ENCODE measurements around the gene LDLRAD4. TPM values are rescaled to one million over a fixed set of nuclear protein-coding genes. Genes with fewer than 3 reads are reported as not detected.

The LDLRAD4 gene
- total and polyA plus RNA-seq, 9 of the 15 experiments (the other 6 are each of a cell fraction or from before 2014, with no cell fraction given) = 0.01 TPM; not detected in 8

- no peak for ATAC-seq
- intact Hi-C loops (cut with micrococcal nuclease) (loop anchor here (10.0 kb wide), 1 partner anchor 56 kb away; no protein-coding TSS in a partner anchor), in situ Hi-C loops (cut with MboI) (loop anchor here (10.0 kb wide), 1 partner anchor 1114 kb away; no protein-coding TSS in a partner anchor)
- ChIA-PET POLR2A (interaction anchor here (0.5 kb wide), 1 partner anchor 243 kb away, joined by 3 read pairs; no protein-coding TSS in a partner anchor), CTCF (ENCODE audit: low intra/inter-chr PET ratio) (no interaction called here)
- Histone ChIP-seq H4K20me1 (replicated peaks; ENCODE audit: control insufficient read depth, insufficient read depth, low read length) (no peaks in the 10 kb centered on the region), H2AFZ (ENCODE audit: low read depth, low read length) (no peak overlapping the region), H3K27me3 (ENCODE audit: control insufficient read depth in 2 of 2, insufficient read depth in 2 of 2, low read length in 2 of 2) (peaks cover 0 to 21% of the 10 kb centered on the region in 2 experiments; a peak in 2 of 5 replicates), H3K9me1 (ENCODE audit: control insufficient read depth, insufficient read depth, low read length) (no peaks in the 10 kb centered on the region), H3K4me3 (no peak overlapping the region), H3K9me3 (replicated peaks; ENCODE audit: control insufficient read depth, insufficient read depth, low read depth, low read length) (no peaks in the 10 kb centered on the region), H3K4me2 (ENCODE audit: insufficient read depth, low read length) (no peak overlapping the region), H3K4me1 (replicated peaks in 1 of 2; ENCODE audit: control insufficient read depth in 2 of 2, insufficient read depth in 2 of 2, low read length in 2 of 2) (no peaks in the 10 kb centered on the region), H3K79me2 (ENCODE audit: control insufficient read depth, insufficient read depth, low read length) (no peaks in the 10 kb centered on the region), H3K9ac (ENCODE audit: insufficient read depth in 1 of 2, low read depth in 2 of 2, low read length in 2 of 2) (no peak overlapping the region), H3K27ac (ENCODE audit: extremely low read depth, low read depth, low read length) (no peak overlapping the region), H3K36me3 (ENCODE audit: control insufficient read depth, insufficient read depth, low read length) (no peaks in the 10 kb centered on the region)
- BruUV-seq (replicated peaks) = no TSS peak
- no peak for DNase-seq (ENCODE audit: extremely low read depth in 1 of 4, low spot score in 3 of 4)
- no peak for FAIRE-seq
- WGBS (ENCODE audit: insufficient coverage, low coverage, missing lambda C conversion rate) = 2% methylated on average over 6 of the region's 6 CpGs
- TF ChIP-seq KLF6 (CRISPR knock-in tag; IDR thresholded peaks at IDR 0.05; ENCODE audit: borderline replicate concordance) (no peak), NFE2L1 (tag; IDR thresholded peaks at IDR 0.05; ENCODE audit: borderline replicate concordance, low read depth) (no peak), VEZF1 (CRISPR knock-in tag; IDR thresholded peaks at IDR 0.05) (no peak)
These were observed 301.7 kb downstream of the LDLRAD4 start for GRCh38 chr18:13520306-13520705.

- no peaks in the 10 kb centered on the region for H3K9me1 ChIP-seq (ENCODE audit: control insufficient read depth, insufficient read depth, low read length)
- no peaks in the 10 kb centered on the region for H3K79me2 ChIP-seq (ENCODE audit: control insufficient read depth, insufficient read depth, low read length)
- no peak overlapping the region for H3K9ac ChIP-seq (ENCODE audit: insufficient read depth in 1 of 2, low read depth in 2 of 2, low read length in 2 of 2)
- ATAC-seq (no peak), FAIRE-seq (no peak), DNase-seq (ENCODE audit: extremely low read depth in 1 of 4, low spot score in 3 of 4) (no peak)
- in situ Hi-C loops (cut with MboI) = loop anchor here (10.0 kb wide), 1 partner anchor 1114 kb away; no protein-coding TSS in a partner anchor
- H4K20me1 ChIP-seq (replicated peaks; ENCODE audit: control insufficient read depth, insufficient read depth, low read length) = no peaks in the 10 kb centered on the region
- no peak overlapping the region for H3K4me2 ChIP-seq (ENCODE audit: insufficient read depth, low read length)
- no peaks in the 10 kb centered on the region for H3K36me3 ChIP-seq (ENCODE audit: control insufficient read depth, insufficient read depth, low read length)
- H3K4me3 ChIP-seq = no peak overlapping the region
- no peak overlapping the region for H2AFZ ChIP-seq (ENCODE audit: low read depth, low read length)
- 0% methylated on average over 5 of the region's 5 CpGs for WGBS (ENCODE audit: insufficient coverage, low coverage, missing lambda C conversion rate)
- H3K27ac ChIP-seq (ENCODE audit: extremely low read depth, low read depth, low read length) = no peak overlapping the region
- H3K9me3 ChIP-seq (replicated peaks; ENCODE audit: control insufficient read depth, insufficient read depth, low read depth, low read length) = no peaks in the 10 kb centered on the region
- intact Hi-C loops (cut with micrococcal nuclease) = loop anchor here (10.0 kb wide), 1 partner anchor 56 kb away; no protein-coding TSS in a partner anchor
- ChIA-PET CTCF (ENCODE audit: low intra/inter-chr PET ratio) (no interaction called here), POLR2A (no interaction called here)
- no TSS peak for BruUV-seq (replicated peaks)
- no peaks in the 10 kb centered on the region for H3K4me1 ChIP-seq (replicated peaks in 1 of 2; ENCODE audit: control insufficient read depth in 2 of 2, insufficient read depth in 2 of 2, low read length in 2 of 2)
- peaks cover 0 to 24% of the 10 kb centered on the region in 2 experiments; a peak in 2 of 5 replicates for H3K27me3 ChIP-seq (ENCODE audit: control insufficient read depth in 2 of 2, insufficient read depth in 2 of 2, low read length in 2 of 2)
- TF ChIP-seq RFX7 (CRISPR knock-in tag; IDR thresholded peaks at IDR 0.05) = no peak
- TF ChIP-seq YY1 (IDR thresholded peaks at IDR 0.05; ENCODE audit: borderline replicate concordance in 1 of 3, control insufficient read depth in 1 of 3, extremely low read depth in 1 of 3, insufficient read depth in 3 of 3, insufficient read length in 1 of 3, insufficient replicate concordance in 2 of 3, low read depth in 1 of 3, low read length in 2 of 3) = no peak
- TF ChIP-seq ZMIZ1 (IDR thresholded peaks at IDR 0.05; ENCODE audit: low read depth in 2 of 2, low read length in 2 of 2) = no peak
- TF ChIP-seq GABPB2 (CRISPR knock-in tag; conservative IDR thresholded peaks at IDR 0.05) = no peak
- no peak for TF ChIP-seq ZSCAN32 (CRISPR knock-in tag; IDR thresholded peaks at IDR 0.05)
These were observed 302.2 kb downstream of the LDLRAD4 start for GRCh38 chr18:13520741-13521140.

All from K562 (cell line).